K562 (cell line): ENCODE results near the gene TPI1. TPM values are rescaled to one million over a fixed set of nuclear protein-coding genes. Genes with fewer than 3 reads are reported as not detected.

ENCODE experiments used
- CREB3L1 ChIP-seq: fragments of 450-650 bp; IDR thresholded peaks from 2 replicates; pipeline ENCODE4 v1.6.1; 2014; ENCODE audit warnings: low read depth, mild to moderate bottlenecking, moderate library complexity, borderline replicate concordance
- FOSL1 ChIP-seq: fragments of 200-800 bp; sonication (Bioruptor generic); conservative IDR thresholded peaks from 2 replicates; pipeline ENCODE4 v1.6.1; 2016; ENCODE audit warnings: missing genetic modification characterization, missing compliant biosample characterization
- GTF2E2 ChIP-seq: fragments of 200-800 bp; sonication (Bioruptor generic); IDR thresholded peaks from 2 replicates; pipeline ENCODE4 v1.6.1; 2016; ENCODE audit warnings: missing genetic modification characterization, missing compliant biosample characterization
- HNRNPUL1 ChIP-seq: fragments of 200-400 bp; formaldehyde crosslinking; IDR thresholded peaks from 2 replicates; pipeline ENCODE4 v1.6.1; 2017; ENCODE audit warnings: low read length
- IFI16 ChIP-seq: fragments of 250-450 bp; sonication (Bioruptor Pico); IDR thresholded peaks from 2 replicates; pipeline ENCODE4 v2.1.2; 2022; ENCODE audit warnings: mild to moderate bottlenecking, inconsistent platforms
- JUND ChIP-seq, 2 experiments: IDR thresholded peaks; 2 replicates in 1 of 2; 3 replicates in 1 of 2; pipeline ENCODE4 v1.6.1; 2011; ENCODE audit warnings: borderline replicate concordance in 2 of 2, low read depth in 2 of 2, low read length in 2 of 2, improper control_type of control experiment in 1 of 2, missing biosample characterization in 1 of 2, missing genetic modification characterization in 1 of 2, missing genetic modification reagents in 1 of 2
- MXD1 ChIP-seq: fragments of 250-450 bp; sonication (Bioruptor Pico); IDR thresholded peaks from 2 replicates; pipeline ENCODE4 v1.8.0; 2021; ENCODE audit warnings: borderline replicate concordance, mild to moderate bottlenecking, moderate library complexity; ENCODE audit not compliant: poor library complexity, severe bottlenecking
- NR2C1 ChIP-seq, 2 experiments: fragments of 450-650 bp; IDR thresholded peaks; 2 replicates each; pipeline ENCODE4 v1.6.1; 2017; ENCODE audit warnings: mild to moderate bottlenecking in 2 of 2, antibody characterized with exemption in 1 of 2, inconsistent platforms in 1 of 2, missing compliant biosample characterization in 1 of 2, missing genetic modification characterization in 1 of 2
- POLR2G ChIP-seq: fragments of 200-400 bp; formaldehyde crosslinking; IDR thresholded peaks from 2 replicates; pipeline ENCODE4 v1.6.1; 2017; ENCODE audit warnings: low read depth, mild to moderate bottlenecking, antibody characterized with exemption, low read length, moderate library complexity
- SMAD4 ChIP-seq: fragments of 250-450 bp; sonication (Bioruptor Pico); conservative IDR thresholded peaks from 2 replicates; pipeline ENCODE4 v1.8.0; 2021; ENCODE audit warnings: inconsistent platforms, mild to moderate bottlenecking, moderate library complexity
- SMARCA4 ChIP-seq: fragments of 450-650 bp; IDR thresholded peaks from 2 replicates; pipeline ENCODE4 v1.6.1; 2016
- SMARCB1 ChIP-seq: IDR thresholded peaks from 2 replicates; pipeline ENCODE4 v1.6.1; 2011; ENCODE audit warnings: improper control_type of control experiment, low read depth; ENCODE audit not compliant: insufficient read length
- SMARCE1 ChIP-seq: fragments of 450-650 bp; IDR thresholded peaks from 2 replicates; pipeline ENCODE4 v1.7.1; 2016; ENCODE audit warnings: mild to moderate bottlenecking
- USF2 ChIP-seq: sonication (generic); formaldehyde crosslinking; IDR thresholded peaks from 2 replicates; pipeline ENCODE4 v1.5.0; 2020; ENCODE audit warnings: missing genetic modification reagents
- ZNF518B ChIP-seq: fragments of 250-450 bp; sonication (Bioruptor Pico); IDR thresholded peaks from 2 replicates; pipeline ENCODE4 v1.5.0; 2021; ENCODE audit warnings: mild to moderate bottlenecking, moderate library complexity
- ZNF592 ChIP-seq: fragments of 450-650 bp; IDR thresholded peaks from 2 replicates; pipeline ENCODE4 v1.6.1; 2017; ENCODE audit warnings: antibody characterized with exemption, mild to moderate bottlenecking
- ZNF717 ChIP-seq: fragments of 250-450 bp; sonication (Bioruptor Pico); IDR thresholded peaks from 2 replicates; pipeline ENCODE4 v1.5.0; 2021
- polyA plus RNA-seq, 8 experiments: library from polyadenylated mRNA; depleted of rRNA in 4 of 8; stranded (reverse) in 5 of 8; unstranded in 3 of 8; fragments of >200 nt; fragmentation: Nextera tagmentation in 2 of 8; fragmentation: Illumina TruSeq in 1 of 8; extraction: Ambion mirVana in 2 of 8; extraction: Trizol in 1 of 8; gene quantifications; 2 replicates each; pipeline versions ENCODE4 v1.2.1 to v1.2.3, GENCODE V29; 2011 to 2014; ENCODE audit warnings: inconsistent platforms in 1 of 8, missing spikeins in 1 of 8
- total RNA-seq, 7 experiments: library from RNA; depleted of rRNA in 6 of 7; stranded (reverse); fragments of >200 nt in 6 of 7; fragmentation: Illumina TruSeq in 2 of 7; extraction: Trizol in 2 of 7; gene quantifications; 2 replicates each; pipeline versions ENCODE4 v1.2.1 to v1.2.3, GENCODE V29; 2011 to 2021; ENCODE audit warnings: low replicate concordance in 1 of 7

TPI1 gene
- total and polyA plus RNA-seq, 9 of the 15 experiments (the other 6 are each of a cell fraction or from before 2014, with no cell fraction given), result 662 to 4,971 (median 892) TPM

- no peak for TF ChIP-seq NR2C1 (IDR thresholded peaks at IDR 0.05)
- 0 out of 2 replicates have a peak, but pooled peaks have one; percentile 20 for TF ChIP-seq NR2C1 (tag; IDR thresholded peaks at IDR 0.05)
- TF ChIP-seq SMARCB1, result no peak
- no peak for TF ChIP-seq ZNF518B (CRISPR knock-in tag)
- TF ChIP-seq SMARCA4, result 0 out of 2 replicates have a peak, but pooled peaks have one; percentile 11
- TF ChIP-seq IFI16 (CRISPR knock-in tag), result no peak
- peak; percentile 73; the same call in 1 of the 2 replicates for TF ChIP-seq FOSL1 (tag)
- TF ChIP-seq ZNF717 (CRISPR knock-in tag), result 0 out of 2 replicates have a peak, but pooled peaks have one; percentile 15
- TF ChIP-seq CREB3L1, result peak; percentile 52; the same call in 1 of the 2 replicates
- TF ChIP-seq MXD1 (CRISPR knock-in tag), result no peak
- TF ChIP-seq ZNF592, result 0 out of 2 replicates have a peak, but pooled peaks have one; percentile 37
- peak; percentile 67 for TF ChIP-seq POLR2G
- TF ChIP-seq SMAD4 (CRISPR knock-in tag), result 0 out of 2 replicates have a peak, but pooled peaks have one; percentile 26
- TF ChIP-seq HNRNPUL1, result no peak
- TF ChIP-seq SMARCE1, result no peak
- TF ChIP-seq GTF2E2, result no peak
- no peak for TF ChIP-seq USF2
- TF ChIP-seq JUND (IDR thresholded peaks at IDR 0.05; ENCODE audit: borderline replicate concordance, low read depth, low read length), result 0 out of 2 replicates have a peak, but pooled peaks have one; percentile 39
- TF ChIP-seq JUND (tag; IDR thresholded peaks at IDR 0.05; ENCODE audit: borderline replicate concordance, low read depth, low read length), result no peak
Measured at GRCh38 chr12:6850796-6851152, 16.6 kb upstream of the TPI1 start (continued).
